ENCODE measurements around the gene FRMD6. TPM values are rescaled to one million over a fixed set of nuclear protein-coding genes. Genes with fewer than 3 reads are reported as not detected.
A peak's percentile ranks its signal among the peaks of the same experiment; 100 is the strongest.

The FRMD6 gene
- total and polyA plus RNA-seq, 10 of the 15 experiments (the other 5 are each of a cell fraction or from before 2014, with no cell fraction given), result 0.86 to 7.8 (median 3.3) TPM

GRCh38 chr14:51780006-51780692 lies 128.4 kb downstream of the FRMD6 start (continued):
- TF ChIP-seq BCL3 (IDR thresholded peaks at IDR 0.05; ENCODE audit: borderline replicate concordance, insufficient read depth, low read depth, low read length, poor library complexity, severe bottlenecking), result no peak
- no peak for TF ChIP-seq RCOR1 (conservative IDR thresholded peaks at IDR 0.05; ENCODE audit: low read depth, low read length)
- no peak for TF ChIP-seq IRF4 (IDR thresholded peaks at IDR 0.05; ENCODE audit: low read depth, low read length)
- no peak for TF ChIP-seq ZZZ3 (IDR thresholded peaks at IDR 0.05; ENCODE audit: control insufficient read depth, insufficient read length, low read depth)
- no peak for TF ChIP-seq STAT3 (IDR thresholded peaks at IDR 0.05; ENCODE audit: low read depth, low read length)
- no peak for TF ChIP-seq CREM (IDR thresholded peaks at IDR 0.05; ENCODE audit: low read depth)
- TF ChIP-seq IKZF1 (conservative IDR thresholded peaks at IDR 0.05), result 0 out of 2 replicates have a peak, but pooled peaks have one; percentile 33
- no peak for TF ChIP-seq TARDBP (IDR thresholded peaks at IDR 0.05; ENCODE audit: borderline replicate concordance)
- TF ChIP-seq SPI1 (IDR thresholded peaks at IDR 0.05; ENCODE audit: borderline replicate concordance, insufficient read depth, low read depth, low read length), result no peak
- TF ChIP-seq TAF1 (IDR thresholded peaks at IDR 0.05; ENCODE audit: borderline replicate concordance, low read depth, low read length), result no peak
- TF ChIP-seq EGR1 (IDR thresholded peaks at IDR 0.05; ENCODE audit: borderline replicate concordance in 1 of 2, low read depth in 2 of 2, low read length in 2 of 2), result peak in 1 of 2 experiments; percentile 35; a peak in 1 of 3 replicates
- no peak for TF ChIP-seq IRF5 (IDR thresholded peaks at IDR 0.05; ENCODE audit: borderline replicate concordance)
- TF ChIP-seq MLLT1 (IDR thresholded peaks at IDR 0.05), result no peak
- TF ChIP-seq RBBP5 (conservative IDR thresholded peaks at IDR 0.05), result no peak
- TF ChIP-seq FOXM1 (IDR thresholded peaks at IDR 0.05; ENCODE audit: low read depth, low read length), result peak; percentile 44; the same call in 1 of the 2 replicates
- TF ChIP-seq CTCF (IDR thresholded peaks at IDR 0.05 in 2 of 3, conservative IDR thresholded peaks at IDR 0.05 in 1 of 3; ENCODE audit: control insufficient read depth in 2 of 3, extremely low read depth in 1 of 3, insufficient read depth in 1 of 3, low read depth in 3 of 3, low read length in 3 of 3), result peak; percentile 73 to 83 (median 73)
- TF ChIP-seq USF1 (IDR thresholded peaks at IDR 0.05; ENCODE audit: borderline replicate concordance, extremely low read length, insufficient read depth, low read depth, low read length), result no peak
- TF ChIP-seq ATF3 (IDR thresholded peaks at IDR 0.05; ENCODE audit: borderline replicate concordance, extremely low read depth, low read depth, low read length), result no peak
- 0 out of 2 replicates have a peak, but pooled peaks have one; percentile 29 for TF ChIP-seq RUNX3 (IDR thresholded peaks at IDR 0.05; ENCODE audit: low read length)
- TF ChIP-seq BHLHE40 (IDR thresholded peaks at IDR 0.05; ENCODE audit: borderline replicate concordance in 1 of 2, low read depth in 2 of 2, low read length in 1 of 2), result peak; percentile 81 to 82
- no peak for TF ChIP-seq KAT2A (conservative IDR thresholded peaks at IDR 0.05; ENCODE audit: control insufficient read depth, low read depth, low read length)
- no peak for TF ChIP-seq SP1 (IDR thresholded peaks at IDR 0.05; ENCODE audit: low read depth, low read length)
